GM23338 (cell line): Measurements from ENCODE around the gene CCNY. TPM values are rescaled to one million over a fixed set of nuclear protein-coding genes. Genes with fewer than 3 reads are reported as not detected.

Experiments
- ATAC-seq: fragments of 200-7000 bp; cut with Tn5 transposase; 3 replicates; pipeline ENCODE4 v1.9.1; 2020
- DNase-seq: peaks from one replicate; pipeline ENCODE4 v3.0.0-alpha.2; 2015; ENCODE audit warnings: low spot score
- H2AFZ ChIP-seq: fragments of 200-600 bp; sonication (generic); 2 replicates; pipeline ENCODE4 v1.8.0; 2016; ENCODE audit warnings: antibody characterized with exemption, mild to moderate bottlenecking, moderate library complexity
- H3F3A ChIP-seq: fragments of 200-600 bp; sonication (generic); replicated peaks from 2 replicates; pipeline ENCODE4 v1.8.0; 2017; ENCODE audit warnings: antibody characterized with exemption, mixed run types, low read depth
- H3K27ac ChIP-seq: fragments of 200-600 bp; sonication (generic); 2 replicates; pipeline ENCODE4 v1.6.1; 2016; ENCODE audit warnings: low read depth
- H3K27me3 ChIP-seq: fragments of 200-600 bp; sonication (generic); 2 replicates; pipeline ENCODE4 v1.8.0; 2016; ENCODE audit warnings: mild to moderate bottlenecking, mixed run types, moderate library complexity; ENCODE audit not compliant: insufficient read depth
- H3K36me3 ChIP-seq: fragments of 200-600 bp; sonication (generic); 2 replicates; pipeline ENCODE4 v1.8.0; 2016; ENCODE audit warnings: mild to moderate bottlenecking; ENCODE audit not compliant: insufficient read depth
- H3K4me1 ChIP-seq: fragments of 200-600 bp; sonication (generic); 2 replicates; pipeline ENCODE4 v1.8.0; 2016; ENCODE audit warnings: mild to moderate bottlenecking, moderate library complexity; ENCODE audit not compliant: insufficient read depth
- H3K4me2 ChIP-seq: fragments of 200-600 bp; sonication (generic); 2 replicates; pipeline ENCODE4 v1.7.1; 2017; ENCODE audit warnings: mixed run types
- H3K4me3 ChIP-seq: fragments of 200-600 bp; sonication (generic); 2 replicates; pipeline ENCODE4 v1.6.1; 2016; ENCODE audit warnings: mixed run types
- H3K79me2 ChIP-seq: fragments of 200-600 bp; sonication (generic); replicated peaks from 2 replicates; pipeline ENCODE4 v1.8.0; 2017; ENCODE audit warnings: mild to moderate bottlenecking; ENCODE audit not compliant: insufficient read depth
- H3K9me2 ChIP-seq: fragments of 200-600 bp; sonication (generic); 2 replicates; pipeline ENCODE4 v1.8.0; 2017; ENCODE audit not compliant: insufficient read depth
- H4K20me1 ChIP-seq: fragments of 200-600 bp; sonication (generic); replicated peaks from 2 replicates; pipeline ENCODE4 v1.8.0; 2017; ENCODE audit warnings: mild to moderate bottlenecking; ENCODE audit not compliant: insufficient read depth
- H3K27ac Mint-ChIP-seq: 2 replicates; pipeline ENCODE4 v1.8.0; 2020; ENCODE audit warnings: inconsistent platforms, mild to moderate bottlenecking, moderate library complexity, mixed read lengths
- H3K27me3 Mint-ChIP-seq: 3 replicates; pipeline ENCODE4 v1.8.0; 2022; ENCODE audit warnings: low read depth, mild to moderate bottlenecking, moderate library complexity, mixed read lengths, inconsistent platforms; ENCODE audit not compliant: insufficient read depth, poor library complexity
- H3K36me3 Mint-ChIP-seq: 3 replicates; pipeline ENCODE4 v1.8.0; 2021; ENCODE audit warnings: low read depth, mild to moderate bottlenecking, inconsistent platforms, moderate library complexity, mixed read lengths
- H3K4me1 Mint-ChIP-seq: 3 replicates; pipeline ENCODE4 v1.8.0; 2020; ENCODE audit warnings: mild to moderate bottlenecking, inconsistent platforms, mixed read lengths
- H3K4me3 Mint-ChIP-seq: 3 replicates; pipeline ENCODE4 v1.8.0; 2021; ENCODE audit warnings: moderate library complexity, mild to moderate bottlenecking, inconsistent platforms, mixed read lengths
- H3K9me3 Mint-ChIP-seq: 3 replicates; pipeline ENCODE4 v1.8.0; 2020; ENCODE audit warnings: moderate library complexity, mild to moderate bottlenecking, inconsistent platforms, mixed read lengths
- EZH2phosphoT487 ChIP-seq: fragments of 200-600 bp; sonication (generic); IDR thresholded peaks from one replicate; pipeline ENCODE4 v1.8.1; 2018; ENCODE audit warnings: antibody characterized with exemption; ENCODE audit not compliant: unreplicated experiment
- JUNB ChIP-seq: IDR thresholded peaks from one replicate; pipeline ENCODE4 v1.6.1; 2016; ENCODE audit warnings: antibody characterized with exemption; ENCODE audit not compliant: unreplicated experiment
- NANOG ChIP-seq: IDR thresholded peaks from 2 replicates; pipeline ENCODE4 v1.6.1; 2016; ENCODE audit warnings: antibody characterized with exemption, borderline replicate concordance
- POLR2AphosphoS5 ChIP-seq: IDR thresholded peaks from 2 replicates; pipeline ENCODE4 v1.6.1; 2016; ENCODE audit warnings: antibody characterized with exemption, low read depth
- STAT1 ChIP-seq: IDR thresholded peaks from one replicate; pipeline ENCODE4 v1.6.1; 2016; ENCODE audit warnings: antibody characterized with exemption; ENCODE audit not compliant: unreplicated experiment
- ZNF114 ChIP-seq: fragments of 250-450 bp; sonication (Bioruptor Pico); IDR thresholded peaks from 2 replicates; pipeline ENCODE4 v1.5.0; 2020; ENCODE audit warnings: mild to moderate bottlenecking, moderate library complexity
- polyA plus RNA-seq: library from polyadenylated mRNA; unstranded; fragments of >200 nt; fragmentation: Nextera tagmentation; extraction: Ambion mirVana; gene quantifications from 2 replicates; pipeline ENCODE4 v1.2.1, GENCODE V29; 2016
- total RNA-seq: library from RNA; depleted of rRNA; stranded (reverse); fragments of >200 nt; shearing (Covaris generic); gene quantifications from 2 replicates; pipeline ENCODE4 v1.2.3, GENCODE V29; 2014
- TF ChIP-seq, protein P1 (sequence below): fragments of 250-450 bp; sonication (Bioruptor Pico); IDR thresholded peaks from 2 replicates; pipeline ENCODE4 v1.5.0; 2020; ENCODE audit warnings: mild to moderate bottlenecking, moderate library complexity

Gene CCNY
- total and polyA plus RNA-seq, 2 experiments from 2014 or later: 14.2 to 29.0 TPM

DNA sequence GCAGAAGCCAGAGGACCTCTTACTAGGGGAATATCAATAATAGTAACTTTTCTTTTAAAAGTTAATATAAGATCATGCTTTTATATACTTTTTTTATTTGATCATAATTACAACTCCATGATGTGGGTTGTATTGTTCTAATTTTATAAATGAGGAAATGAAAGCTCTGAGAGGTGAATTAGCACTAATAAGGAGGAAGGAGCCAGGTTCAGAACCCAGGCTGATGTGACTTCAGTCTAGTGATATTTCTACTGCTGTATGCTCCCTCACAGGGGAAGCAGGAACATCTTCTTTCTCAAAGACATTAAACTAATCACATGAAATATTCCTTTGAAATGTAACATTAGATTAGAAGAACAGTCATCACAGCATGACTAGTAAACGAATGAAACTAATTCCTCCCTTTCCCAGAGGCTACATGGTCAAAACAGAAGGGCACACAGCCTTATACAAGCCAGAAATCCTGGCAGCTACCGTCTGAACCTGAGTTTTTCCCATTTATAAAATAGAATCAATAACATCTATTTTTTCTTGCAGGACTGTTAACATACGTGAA lies 187.4 kb downstream of the CCNY start:
- peaks cover 7% of the 10 kb centered on the region; the same call in 1 of the 2 replicates for H3K9me2 ChIP-seq
- no peaks in the 10 kb centered on the region for H3F3A ChIP-seq
- H3K4me3 ChIP-seq: no peak overlapping the region
- H3K27me3 ChIP-seq: no peaks in the 10 kb centered on the region
- H4K20me1 ChIP-seq: no peaks in the 10 kb centered on the region
- H3K4me3 Mint-ChIP-seq: no peak overlapping the region
- peaks cover 36% of the 10 kb centered on the region for H3K4me1 ChIP-seq
- no peak overlapping the region for H3K4me2 ChIP-seq
- H3K9me3 Mint-ChIP-seq: no peaks in the 10 kb centered on the region
- no peak for TF ChIP-seq STAT1
- TF ChIP-seq, protein P1, sequence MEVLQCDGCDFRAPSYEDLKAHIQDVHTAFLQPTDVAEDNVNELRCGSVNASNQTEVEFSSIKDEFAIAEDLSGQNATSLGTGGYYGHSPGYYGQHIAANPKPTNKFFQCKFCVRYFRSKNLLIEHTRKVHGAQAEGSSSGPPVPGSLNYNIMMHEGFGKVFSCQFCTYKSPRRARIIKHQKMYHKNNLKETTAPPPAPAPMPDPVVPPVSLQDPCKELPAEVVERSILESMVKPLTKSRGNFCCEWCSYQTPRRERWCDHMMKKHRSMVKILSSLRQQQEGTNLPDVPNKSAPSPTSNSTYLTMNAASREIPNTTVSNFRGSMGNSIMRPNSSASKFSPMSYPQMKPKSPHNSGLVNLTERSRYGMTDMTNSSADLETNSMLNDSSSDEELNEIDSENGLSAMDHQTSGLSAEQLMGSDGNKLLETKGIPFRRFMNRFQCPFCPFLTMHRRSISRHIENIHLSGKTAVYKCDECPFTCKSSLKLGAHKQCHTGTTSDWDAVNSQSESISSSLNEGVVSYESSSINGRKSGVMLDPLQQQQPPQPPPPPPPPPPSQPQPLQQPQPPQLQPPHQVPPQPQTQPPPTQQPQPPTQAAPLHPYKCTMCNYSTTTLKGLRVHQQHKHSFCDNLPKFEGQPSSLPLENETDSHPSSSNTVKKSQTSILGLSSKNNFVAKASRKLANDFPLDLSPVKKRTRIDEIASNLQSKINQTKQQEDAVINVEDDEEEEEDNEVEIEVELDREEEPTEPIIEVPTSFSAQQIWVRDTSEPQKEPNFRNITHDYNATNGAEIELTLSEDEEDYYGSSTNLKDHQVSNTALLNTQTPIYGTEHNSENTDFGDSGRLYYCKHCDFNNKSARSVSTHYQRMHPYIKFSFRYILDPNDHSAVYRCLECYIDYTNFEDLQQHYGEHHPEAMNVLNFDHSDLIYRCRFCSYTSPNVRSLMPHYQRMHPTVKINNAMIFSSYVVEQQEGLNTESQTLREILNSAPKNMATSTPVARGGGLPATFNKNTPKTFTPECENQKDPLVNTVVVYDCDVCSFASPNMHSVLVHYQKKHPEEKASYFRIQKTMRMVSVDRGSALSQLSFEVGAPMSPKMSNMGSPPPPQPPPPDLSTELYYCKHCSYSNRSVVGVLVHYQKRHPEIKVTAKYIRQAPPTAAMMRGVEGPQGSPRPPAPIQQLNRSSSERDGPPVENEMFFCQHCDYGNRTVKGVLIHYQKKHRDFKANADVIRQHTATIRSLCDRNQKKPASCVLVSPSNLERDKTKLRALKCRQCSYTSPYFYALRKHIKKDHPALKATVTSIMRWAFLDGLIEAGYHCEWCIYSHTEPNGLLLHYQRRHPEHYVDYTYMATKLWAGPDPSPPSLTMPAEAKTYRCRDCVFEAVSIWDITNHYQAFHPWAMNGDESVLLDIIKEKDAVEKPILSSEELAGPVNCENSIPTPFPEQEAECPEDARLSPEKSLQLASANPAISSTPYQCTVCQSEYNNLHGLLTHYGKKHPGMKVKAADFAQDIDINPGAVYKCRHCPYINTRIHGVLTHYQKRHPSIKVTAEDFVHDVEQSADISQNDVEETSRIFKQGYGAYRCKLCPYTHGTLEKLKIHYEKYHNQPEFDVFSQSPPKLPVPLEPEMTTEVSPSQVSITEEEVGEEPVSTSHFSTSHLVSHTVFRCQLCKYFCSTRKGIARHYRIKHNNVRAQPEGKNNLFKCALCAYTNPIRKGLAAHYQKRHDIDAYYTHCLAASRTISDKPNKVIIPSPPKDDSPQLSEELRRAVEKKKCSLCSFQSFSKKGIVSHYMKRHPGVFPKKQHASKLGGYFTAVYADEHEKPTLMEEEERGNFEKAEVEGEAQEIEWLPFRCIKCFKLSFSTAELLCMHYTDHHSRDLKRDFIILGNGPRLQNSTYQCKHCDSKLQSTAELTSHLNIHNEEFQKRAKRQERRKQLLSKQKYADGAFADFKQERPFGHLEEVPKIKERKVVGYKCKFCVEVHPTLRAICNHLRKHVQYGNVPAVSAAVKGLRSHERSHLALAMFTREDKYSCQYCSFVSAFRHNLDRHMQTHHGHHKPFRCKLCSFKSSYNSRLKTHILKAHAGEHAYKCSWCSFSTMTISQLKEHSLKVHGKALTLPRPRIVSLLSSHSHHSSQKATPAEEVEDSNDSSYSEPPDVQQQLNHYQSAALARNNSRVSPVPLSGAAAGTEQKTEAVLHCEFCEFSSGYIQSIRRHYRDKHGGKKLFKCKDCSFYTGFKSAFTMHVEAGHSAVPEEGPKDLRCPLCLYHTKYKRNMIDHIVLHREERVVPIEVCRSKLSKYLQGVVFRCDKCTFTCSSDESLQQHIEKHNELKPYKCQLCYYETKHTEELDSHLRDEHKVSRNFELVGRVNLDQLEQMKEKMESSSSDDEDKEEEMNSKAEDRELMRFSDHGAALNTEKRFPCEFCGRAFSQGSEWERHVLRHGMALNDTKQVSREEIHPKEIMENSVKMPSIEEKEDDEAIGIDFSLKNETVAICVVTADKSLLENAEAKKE (CRISPR knock-in tag): no peak
- TF ChIP-seq NANOG: no peak
- no peaks in the 10 kb centered on the region for H3K36me3 Mint-ChIP-seq
- no peak overlapping the region for H2AFZ ChIP-seq
- H3K36me3 ChIP-seq: no peaks in the 10 kb centered on the region
- H3K27me3 Mint-ChIP-seq: peaks cover 8% of the 10 kb centered on the region
- peaks cover 49% of the 10 kb centered on the region for H3K4me1 Mint-ChIP-seq
- H3K27ac ChIP-seq: no peak overlapping the region
- peaks cover 7% of the 10 kb centered on the region; the same call in 1 of the 2 replicates for H3K79me2 ChIP-seq
- H3K27ac Mint-ChIP-seq: no peak overlapping the region
- no peak for DNase-seq
- ATAC-seq: no peak

DNA sequence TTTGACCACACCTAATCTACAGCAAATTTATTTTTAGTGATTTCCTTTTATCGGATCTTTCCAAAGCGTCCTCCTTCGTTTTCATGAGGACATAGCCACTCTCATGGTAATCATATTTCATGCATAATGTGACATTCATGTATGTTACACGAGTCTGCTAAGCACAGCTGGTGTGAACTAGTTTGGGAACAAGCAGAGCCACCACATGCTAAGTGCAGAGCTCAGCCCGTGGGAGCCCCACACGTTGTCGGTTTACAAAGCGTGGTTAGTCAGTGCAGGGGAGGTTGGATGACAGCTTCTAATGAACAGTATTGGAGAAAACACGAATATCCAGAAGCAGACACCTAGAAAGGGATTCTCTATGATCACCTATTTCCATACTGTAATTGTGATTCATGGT lies 190.4 kb downstream of the CCNY start:
- Histone ChIP-seq H3K27ac (no peak overlapping the region), H2AFZ (no peak overlapping the region), H3K79me2 (no peaks in the 10 kb centered on the region), H3K4me3 (no peak overlapping the region), H3K9me2 (peaks cover 7% of the 10 kb centered on the region; the same call in 1 of the 2 replicates), H3K4me2 (no peak overlapping the region), H3K36me3 (peaks cover 4% of the 10 kb centered on the region; the same call in 1 of the 2 replicates), H3K4me1 (peaks cover 18% of the 10 kb centered on the region), H3F3A (no peaks in the 10 kb centered on the region), H4K20me1 (no peaks in the 10 kb centered on the region), H3K27me3 (no peaks in the 10 kb centered on the region)
- peak; percentile 25; the same call in 1 of the 3 replicates for ATAC-seq
- no peak for DNase-seq
- H3K27ac Mint-ChIP-seq: no peak overlapping the region
- H3K36me3 Mint-ChIP-seq: peaks cover 12% of the 10 kb centered on the region
- no peaks in the 10 kb centered on the region for H3K9me3 Mint-ChIP-seq
- peaks cover 28% of the 10 kb centered on the region for H3K4me1 Mint-ChIP-seq
- no peak overlapping the region for H3K4me3 Mint-ChIP-seq
- peaks cover 5% of the 10 kb centered on the region for H3K27me3 Mint-ChIP-seq
- TF ChIP-seq ZNF114 (CRISPR knock-in tag) (no peak), EZH2phosphoT487 (no peak), JUNB (no peak), POLR2AphosphoS5 (no peak)
- TF ChIP-seq, protein P1 (CRISPR knock-in tag): no peak
